AG08396 (cell line): ENCODE results near the gene TXNRD2.
A peak's percentile ranks its signal among the peaks of the same experiment; 100 is the strongest.

Source experiments
- DNase-seq: peaks from one replicate; pipeline ENCODE4 v3.0.0; 2012; ENCODE audit warnings: low spot score, mixed read lengths

Gene TXNRD2

DNA sequence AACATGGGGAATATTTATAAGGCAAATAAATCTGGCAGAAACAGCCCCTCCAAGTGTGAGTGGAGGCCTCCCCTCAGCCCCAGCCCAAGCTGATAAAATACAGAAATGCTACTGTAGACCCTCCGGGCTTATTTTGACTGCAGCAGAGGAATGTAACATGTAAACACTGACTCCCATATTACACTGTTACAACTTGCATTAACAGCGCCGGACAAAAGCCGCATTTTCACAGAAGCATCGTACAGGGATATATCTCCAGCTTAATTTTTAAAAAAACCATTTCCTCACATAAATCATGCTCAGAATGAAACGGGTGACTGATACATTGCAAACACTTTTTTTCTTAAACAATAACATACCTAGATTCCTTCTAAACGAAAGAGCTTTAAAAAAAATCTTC is 36.7 kb downstream of the TXNRD2 start:
- no peak for DNase-seq

DNA sequence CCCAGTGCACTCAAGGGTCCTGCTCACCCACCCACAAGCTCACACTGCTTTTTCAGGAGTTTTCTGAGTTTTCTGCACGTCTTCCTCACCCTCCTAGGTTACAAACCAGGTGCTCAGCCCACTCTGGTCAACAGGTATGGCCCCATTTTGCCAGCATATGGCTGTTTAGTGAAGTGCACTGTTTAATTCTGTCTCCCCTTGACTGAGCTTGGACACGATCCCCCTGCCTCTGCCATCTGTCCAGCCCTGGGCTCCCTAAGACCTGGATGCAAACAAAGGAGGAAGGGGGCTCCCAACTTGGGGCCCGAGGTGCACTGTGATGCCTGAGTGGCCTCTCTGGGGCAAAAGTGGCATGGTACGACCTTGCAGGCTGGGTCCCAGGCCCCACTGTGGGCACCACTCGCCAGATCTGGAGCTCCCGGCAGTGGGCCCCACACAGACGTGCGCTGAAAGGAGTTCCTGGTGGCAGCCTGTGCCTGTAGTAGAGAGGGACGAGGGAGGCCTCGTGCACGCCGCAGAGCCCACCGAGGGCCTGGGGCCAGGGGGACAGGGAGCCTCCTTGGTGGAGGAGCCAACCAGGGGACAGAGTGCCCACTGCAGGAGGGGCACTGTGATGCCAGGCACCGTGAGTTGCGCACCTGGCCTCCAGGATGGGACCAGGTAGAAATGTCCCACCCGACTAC is 37.3 kb downstream of the TXNRD2 start:
- no peak for DNase-seq

GRCh38 chr22:19903513-19903912 is 38.1 kb downstream of the TXNRD2 start:
- no peak for DNase-seq

DNA sequence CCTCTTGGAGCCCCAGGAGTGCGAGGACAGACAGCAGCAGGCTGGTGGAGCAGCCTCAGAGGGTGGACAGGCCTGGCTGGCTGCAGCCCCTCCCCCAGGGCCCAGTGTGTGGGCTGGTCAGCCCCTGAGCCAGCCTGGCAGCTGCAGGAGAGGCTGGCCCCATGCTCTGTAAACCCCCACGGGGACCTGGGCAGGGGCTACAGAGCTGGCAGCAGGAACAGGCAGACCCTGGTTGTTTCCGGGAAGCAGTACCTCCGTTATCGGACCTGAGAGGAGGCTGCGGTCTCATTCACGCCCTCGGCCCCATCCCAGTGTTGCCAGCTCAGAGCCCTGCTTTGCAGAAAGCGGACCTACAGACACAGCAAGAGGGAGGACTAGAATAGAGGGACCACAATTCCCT is 38.6 kb downstream of the TXNRD2 start:
- no peak for DNase-seq

DNA sequence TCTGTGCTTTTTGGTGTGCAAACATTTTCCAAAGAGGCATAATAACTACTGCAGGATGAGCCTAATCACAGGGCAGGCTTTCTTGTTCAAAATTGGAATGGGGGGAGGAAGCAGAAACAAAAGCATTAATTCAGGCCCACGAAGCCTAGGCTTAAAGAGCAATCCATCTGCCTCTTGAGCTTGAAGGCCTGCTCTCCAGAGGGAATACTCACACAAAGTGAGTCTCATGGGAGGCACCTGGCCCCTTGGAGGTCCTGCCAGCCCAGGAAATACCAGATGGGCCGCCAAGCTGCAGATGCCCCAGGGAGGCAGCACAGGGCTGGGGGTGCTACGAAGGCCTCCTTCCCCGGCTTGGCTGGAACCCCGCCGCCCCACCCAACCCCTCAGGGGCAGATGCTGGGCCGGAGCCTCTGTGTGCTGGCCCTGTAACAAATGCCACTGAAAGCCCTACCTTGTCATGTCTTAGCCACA is 39.3 kb downstream of the TXNRD2 start:
- DNase-seq = no peak

DNA sequence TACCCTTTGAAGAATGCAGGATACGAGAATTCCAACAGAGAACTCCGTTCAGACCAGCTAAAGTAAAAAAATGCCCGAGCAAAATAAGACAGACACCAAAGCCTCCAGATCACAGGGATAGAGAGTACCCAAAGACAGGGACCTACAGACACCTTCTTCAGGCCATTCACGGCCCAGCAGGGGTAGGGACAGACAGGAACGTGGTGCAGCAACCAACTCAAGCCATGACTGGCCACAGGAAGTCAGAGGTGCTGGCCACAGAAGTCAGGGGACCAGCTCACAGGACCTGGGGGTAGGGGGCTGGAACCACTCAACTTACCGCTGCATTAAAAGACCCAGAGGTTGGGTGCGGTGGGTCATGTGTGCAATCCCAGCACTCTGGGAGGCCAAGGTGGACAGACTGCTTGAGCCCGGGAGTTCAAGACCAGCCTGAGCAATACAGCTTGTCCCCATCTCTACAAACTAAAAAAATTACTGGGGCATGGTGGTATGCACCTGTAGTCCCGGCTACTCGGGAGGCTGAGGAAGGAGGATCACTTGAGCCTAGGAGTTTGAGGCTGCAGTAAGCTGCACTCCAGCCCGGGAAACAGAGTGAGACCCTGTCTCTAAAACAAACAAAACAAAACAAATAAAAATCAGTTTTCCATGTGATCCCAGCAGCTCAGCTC is 39.9 kb downstream of the TXNRD2 start:
- no peak for DNase-seq

DNA sequence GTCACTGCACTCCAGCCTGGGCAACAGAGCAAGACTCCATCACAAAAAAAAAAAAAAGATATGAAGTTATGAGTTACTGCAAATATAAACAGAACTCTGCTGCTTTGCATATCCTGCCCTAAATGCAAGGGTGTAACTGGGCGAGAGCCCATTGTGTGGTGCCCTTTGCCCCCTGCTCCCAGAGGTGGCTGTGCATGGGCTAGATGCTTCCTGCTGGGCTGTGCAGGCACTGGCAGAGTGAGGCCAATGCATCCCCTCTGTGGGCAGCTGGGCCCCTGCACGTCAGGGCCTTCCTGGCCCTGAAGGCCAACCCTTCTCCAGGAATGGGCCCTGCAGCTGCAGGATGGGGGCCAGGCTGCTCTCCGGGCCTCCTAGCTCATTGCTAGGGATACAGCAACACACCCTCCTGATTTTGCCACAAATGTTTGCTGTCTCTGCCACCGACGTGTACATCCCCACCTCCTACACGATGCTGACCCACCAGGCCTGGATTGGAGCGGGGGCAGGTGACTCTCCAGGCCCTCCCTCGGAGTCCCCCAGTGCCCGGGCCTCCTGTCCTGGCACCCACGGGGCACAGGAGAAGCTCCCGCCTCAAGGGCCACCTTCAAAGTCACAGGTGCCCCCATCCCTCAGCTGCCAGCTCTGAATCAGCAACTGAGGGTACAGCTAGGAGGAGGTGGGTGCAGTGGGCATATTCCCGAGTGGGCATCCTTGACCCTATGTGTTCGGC is 40.7 kb downstream of the TXNRD2 start:
- no peak for DNase-seq

DNA sequence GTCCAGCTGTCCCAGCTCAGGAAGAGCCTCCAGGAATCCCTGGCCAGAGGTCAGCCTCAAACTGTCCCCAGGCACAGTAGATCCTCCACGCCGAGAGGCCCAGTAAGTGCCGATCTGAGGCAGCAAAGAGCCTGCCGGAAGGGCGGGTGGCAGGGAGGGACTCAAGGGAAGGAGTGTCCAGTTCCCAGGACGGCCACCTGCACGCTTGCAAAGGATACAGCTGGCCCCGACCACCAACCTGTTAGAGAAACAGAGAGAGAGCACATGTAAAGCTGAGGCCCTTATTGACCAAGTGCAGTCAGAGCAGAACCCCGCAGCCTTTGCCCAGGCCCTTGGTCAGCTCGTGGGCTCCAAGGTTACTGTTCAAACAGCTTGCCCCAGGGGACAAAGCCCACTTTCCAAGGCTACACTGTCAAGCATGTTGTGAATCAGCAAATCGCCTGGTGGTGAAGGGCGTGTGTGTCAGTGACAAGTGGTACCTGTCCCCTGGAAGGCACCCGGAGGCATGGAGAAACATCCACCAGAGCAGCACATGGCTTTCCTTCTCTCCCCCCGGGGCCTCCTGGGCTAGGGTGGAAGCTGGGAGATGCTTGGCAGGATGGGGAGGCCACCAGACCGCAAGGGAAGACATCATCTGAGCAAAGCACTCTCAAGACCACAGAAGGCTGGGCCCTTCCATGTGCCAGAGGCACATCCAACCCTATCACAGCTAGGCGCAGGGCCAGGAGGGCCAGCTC is 42.6 kb downstream of the TXNRD2 start:
- DNase-seq = no peak

GRCh38 chr22:19898145-19898544 is 43.5 kb downstream of the TXNRD2 start:
- DNase-seq = no peak

- DNase-seq = no peak
These were observed 43.9 kb downstream of the TXNRD2 start for GRCh38 chr22:19897726-19898125.

DNA sequence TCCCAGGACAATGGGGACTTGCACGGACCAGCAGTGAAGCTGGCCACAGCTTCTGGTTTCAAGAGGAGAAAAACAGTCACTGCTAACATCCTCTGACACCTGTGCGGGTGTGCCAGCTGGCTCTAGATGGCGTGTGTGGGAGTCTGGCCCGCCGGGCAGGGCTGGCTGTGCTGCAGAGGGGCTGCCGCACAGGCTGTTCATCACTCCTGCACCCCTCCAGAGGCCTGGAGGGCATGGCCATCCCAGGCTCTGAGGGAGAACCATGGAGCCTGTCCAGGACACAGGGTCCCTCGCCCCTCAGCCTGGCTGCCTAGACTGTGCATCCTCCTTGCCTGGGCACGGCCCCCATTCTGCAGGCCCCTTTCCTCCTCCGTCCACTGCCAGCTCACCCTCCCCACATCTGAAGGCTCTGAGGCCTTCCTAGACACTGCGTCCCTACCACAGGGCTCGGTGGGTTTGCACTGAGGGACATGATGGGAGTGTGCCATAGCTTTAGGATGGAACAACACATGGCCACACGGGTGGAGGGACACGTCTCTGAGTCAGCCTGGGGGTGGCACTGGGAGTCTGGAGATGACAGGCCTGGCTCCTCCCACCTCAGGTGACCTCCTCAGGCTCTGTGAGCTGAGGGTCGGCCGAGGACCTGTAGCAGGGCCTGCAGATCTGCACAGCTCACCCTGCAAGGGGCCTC is 44.8 kb downstream of the TXNRD2 start:
- no peak for DNase-seq

DNA sequence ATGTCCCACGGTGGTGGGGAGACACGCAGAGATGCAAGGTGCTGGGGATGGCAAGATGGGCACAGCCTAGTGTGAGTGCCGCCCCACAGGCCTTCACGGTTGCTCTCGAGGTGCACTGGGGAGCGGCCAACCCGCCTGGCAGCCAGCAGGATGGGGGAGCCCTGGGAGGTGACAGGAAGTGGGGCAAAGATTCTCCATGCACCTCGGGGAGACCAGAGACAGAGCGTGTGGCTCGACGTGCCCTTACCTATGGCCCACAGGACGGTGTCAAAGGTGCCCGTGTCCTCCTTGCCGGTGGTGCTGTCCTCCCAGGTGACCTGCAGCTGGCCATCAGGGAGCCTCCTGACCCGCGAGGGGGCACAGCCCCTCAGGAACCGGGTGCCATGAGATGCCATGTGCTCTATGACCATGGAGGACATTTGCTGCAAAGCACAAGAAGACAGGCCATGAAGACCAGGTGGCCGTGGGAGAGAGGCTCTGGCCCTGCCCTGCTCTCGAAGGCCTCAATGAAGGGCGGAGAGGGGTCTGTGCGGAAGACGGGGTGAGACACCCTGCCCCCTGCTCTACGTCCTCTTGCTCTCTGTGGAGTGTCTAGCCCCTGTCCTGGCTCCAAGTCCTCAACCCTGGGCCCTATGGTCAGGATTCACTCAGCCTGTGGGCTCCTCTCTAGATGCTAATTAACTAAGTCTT is 46.3 kb downstream of the TXNRD2 start:
- DNase-seq = no peak

- DNase-seq = no peak
These were observed 48.3 kb downstream of the TXNRD2 start for GRCh38 chr22:19893363-19893762.

GRCh38 chr22:19892925-19893324 is 48.7 kb downstream of the TXNRD2 start:
- DNase-seq = no peak

- DNase-seq = no peak
These were observed 49.2 kb downstream of the TXNRD2 start for GRCh38 chr22:19892257-19892879.

DNA sequence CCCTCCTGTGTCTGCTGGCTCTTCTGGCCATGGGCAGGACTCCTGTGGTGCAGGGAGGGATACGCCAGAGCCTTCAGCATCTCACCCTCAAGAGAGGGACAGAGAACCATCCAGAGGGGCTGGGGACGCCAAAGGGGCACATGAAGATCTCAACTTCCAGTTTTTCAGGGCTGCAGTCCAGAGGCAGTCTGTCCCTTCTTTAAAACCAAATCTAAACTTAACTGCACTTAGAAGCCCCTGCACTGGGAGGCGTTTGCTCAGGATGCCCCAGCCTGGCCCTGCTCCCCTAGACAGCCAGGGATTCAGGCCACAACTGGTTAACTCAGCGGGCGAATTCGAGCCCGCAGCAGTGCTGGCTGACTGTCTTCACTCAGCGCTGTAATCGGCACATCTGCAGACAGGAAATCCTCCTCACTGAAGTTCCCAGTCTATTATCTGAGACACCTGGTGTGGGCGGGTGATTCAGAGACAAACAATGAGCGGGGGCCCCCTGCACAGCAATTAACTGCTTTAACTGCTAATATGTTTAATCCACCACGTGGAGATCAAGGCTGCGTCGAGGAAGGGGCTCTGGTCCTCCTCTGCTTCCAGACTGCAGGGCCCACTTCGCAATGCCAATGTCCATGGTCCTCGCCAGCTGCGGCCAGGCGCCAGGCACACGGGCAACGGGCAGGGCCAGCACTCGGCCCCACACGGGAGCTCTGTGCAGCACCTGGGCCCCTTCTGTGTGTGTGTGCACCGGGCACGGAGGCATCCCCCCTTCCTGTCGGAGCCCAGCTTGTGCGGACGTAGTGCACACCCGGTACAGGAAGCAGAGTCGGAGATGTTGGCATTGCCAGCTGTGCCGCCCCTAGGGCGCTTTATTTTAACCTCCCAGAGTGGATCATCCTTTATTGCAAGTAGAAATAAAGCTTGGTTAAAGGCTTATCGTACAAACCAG is 50.0 kb downstream of the TXNRD2 start:
- peak; percentile 69 for DNase-seq

DNA sequence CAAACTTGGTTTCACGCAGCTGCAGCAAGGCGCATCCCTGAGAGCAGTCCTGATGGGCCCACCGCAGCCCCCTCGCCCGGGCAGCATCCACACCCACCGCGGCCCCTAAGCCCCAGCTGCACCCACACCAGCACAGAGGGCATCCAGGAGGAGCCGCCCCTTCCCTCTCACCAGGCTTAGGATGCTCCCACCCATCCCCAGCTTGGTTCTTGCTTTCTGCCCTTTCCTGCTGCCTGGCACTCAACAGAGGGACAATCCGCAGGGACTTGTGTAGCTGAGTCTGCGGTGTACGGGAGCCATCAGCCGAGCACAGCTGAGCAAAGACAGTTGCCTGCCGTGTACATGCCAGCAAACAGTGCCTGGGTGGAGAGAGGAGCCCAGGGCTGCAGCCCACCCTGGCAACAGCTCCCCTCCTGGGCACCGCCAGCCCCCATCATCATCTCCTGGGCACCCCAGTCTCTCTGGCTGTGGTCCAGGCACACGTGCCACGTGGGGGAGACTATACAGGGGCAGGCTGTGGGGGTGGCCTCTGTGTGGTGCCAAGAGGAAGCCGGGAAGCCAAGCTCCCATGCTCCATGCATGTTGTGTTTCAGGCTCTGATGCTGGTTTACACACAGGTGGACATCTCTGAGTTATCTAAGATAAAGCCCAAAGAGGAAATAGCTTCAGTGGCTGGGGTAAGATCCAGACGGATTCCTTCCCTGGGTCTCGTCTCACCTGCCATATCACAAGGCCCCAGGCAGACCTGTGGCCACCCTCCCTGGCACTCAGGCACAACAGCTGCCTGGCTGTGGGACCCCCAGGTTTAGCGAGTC is 50.9 kb downstream of the TXNRD2 start:
- no peak for DNase-seq

DNA sequence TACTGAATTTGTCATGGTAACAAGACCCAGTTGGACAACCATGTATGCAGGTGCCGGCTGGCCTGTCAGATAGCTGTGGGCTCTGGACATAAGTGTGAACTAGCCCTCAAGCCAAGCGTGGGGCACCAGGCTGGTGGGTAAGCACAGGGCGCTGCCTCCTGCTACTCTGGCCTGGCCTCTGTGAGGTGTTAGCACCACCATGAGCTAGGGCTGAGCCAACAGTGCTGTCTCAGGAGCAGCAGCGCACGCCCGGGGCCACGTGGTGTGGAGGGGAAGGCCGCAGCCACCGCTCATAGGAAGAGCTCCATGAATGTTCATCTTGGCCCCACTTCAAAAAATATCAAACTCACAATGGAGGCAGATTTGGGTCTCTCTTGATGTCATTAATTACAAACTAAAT is 51.7 kb downstream of the TXNRD2 start:
- DNase-seq = no peak
